ENCODE results near the gene CXorf58.

CXorf58 gene

GRCh38 chrX:23911126-23911835 lies 3.5 kb downstream of the CXorf58 start:
- TF ChIP-seq FOXP2 (optimal IDR thresholded peaks at IDR 0.05; ENCODE audit: borderline replicate concordance, extremely low read depth, extremely low read length, insufficient read depth) (no peak), TAF1 (IDR thresholded peaks at IDR 0.05; ENCODE audit: borderline replicate concordance, insufficient read depth, low read length) (no peak), REST (IDR thresholded peaks at IDR 0.05; ENCODE audit: insufficient read depth in 1 of 2, low read depth in 2 of 2, low read length in 2 of 2) (no peak), POLR2AphosphoS5 (IDR thresholded peaks at IDR 0.05; ENCODE audit: low read depth, low read length) (no peak), SIN3A (IDR thresholded peaks at IDR 0.05; ENCODE audit: borderline replicate concordance, insufficient read depth, low read length) (no peak)

- TF ChIP-seq POLR2AphosphoS5 (IDR thresholded peaks at IDR 0.05; ENCODE audit: low read depth, low read length) (no peak), SIN3A (IDR thresholded peaks at IDR 0.05; ENCODE audit: borderline replicate concordance, insufficient read depth, low read length) (no peak), TAF1 (IDR thresholded peaks at IDR 0.05; ENCODE audit: borderline replicate concordance, insufficient read depth, low read length) (no peak)
Observed at GRCh38 chrX:23919148-23919547, 11.3 kb downstream of the CXorf58 start.

GRCh38 chrX:23919706-23920320 lies 12.0 kb downstream of the CXorf58 start:
- no peak for TF ChIP-seq TAF1 (IDR thresholded peaks at IDR 0.05; ENCODE audit: borderline replicate concordance, insufficient read depth, low read length)
- TF ChIP-seq POLR2AphosphoS5 (IDR thresholded peaks at IDR 0.05; ENCODE audit: low read depth, low read length): no peak
- TF ChIP-seq REST (IDR thresholded peaks at IDR 0.05; ENCODE audit: insufficient read depth in 1 of 2, low read depth in 2 of 2, low read length in 2 of 2): no peak
- no peak for TF ChIP-seq SIN3A (IDR thresholded peaks at IDR 0.05; ENCODE audit: borderline replicate concordance, insufficient read depth, low read length)

- TF ChIP-seq TAF1 (IDR thresholded peaks at IDR 0.05; ENCODE audit: borderline replicate concordance, insufficient read depth, low read length) (no peak), SIN3A (IDR thresholded peaks at IDR 0.05; ENCODE audit: borderline replicate concordance, insufficient read depth, low read length) (no peak), REST (IDR thresholded peaks at IDR 0.05; ENCODE audit: insufficient read depth in 1 of 2, low read depth in 2 of 2, low read length in 2 of 2) (no peak), FOXP2 (optimal IDR thresholded peaks at IDR 0.05; ENCODE audit: borderline replicate concordance, extremely low read depth, extremely low read length, insufficient read depth) (no peak), POLR2AphosphoS5 (IDR thresholded peaks at IDR 0.05; ENCODE audit: low read depth, low read length) (no peak)
Observed at GRCh38 chrX:23926015-23926414, 18.2 kb downstream of the CXorf58 start.

- TF ChIP-seq POLR2AphosphoS5 (IDR thresholded peaks at IDR 0.05; ENCODE audit: low read depth, low read length) (no peak), REST (IDR thresholded peaks at IDR 0.05; ENCODE audit: insufficient read depth in 1 of 2, low read depth in 2 of 2, low read length in 2 of 2) (no peak), TAF1 (IDR thresholded peaks at IDR 0.05; ENCODE audit: borderline replicate concordance, insufficient read depth, low read length) (no peak), FOXP2 (optimal IDR thresholded peaks at IDR 0.05; ENCODE audit: borderline replicate concordance, extremely low read depth, extremely low read length, insufficient read depth) (no peak), SIN3A (IDR thresholded peaks at IDR 0.05; ENCODE audit: borderline replicate concordance, insufficient read depth, low read length) (no peak)
Observed at GRCh38 chrX:23930894-23931604, 23.2 kb downstream of the CXorf58 start.

Measured in PFSK-1 (cell line).